Dedifferentiated amniotic fluid mesenchymal stem cell (primary cell): Measurements from ENCODE around the gene CNN1.
A peak's percentile ranks its signal among the peaks of the same experiment; 100 is the strongest.

Source experiments
- DNase-seq: peaks from one replicate; pipeline ENCODE4 v3.0.0-alpha.2; 2016; ENCODE audit errors: extremely low spot score

CNN1 gene

DNA sequence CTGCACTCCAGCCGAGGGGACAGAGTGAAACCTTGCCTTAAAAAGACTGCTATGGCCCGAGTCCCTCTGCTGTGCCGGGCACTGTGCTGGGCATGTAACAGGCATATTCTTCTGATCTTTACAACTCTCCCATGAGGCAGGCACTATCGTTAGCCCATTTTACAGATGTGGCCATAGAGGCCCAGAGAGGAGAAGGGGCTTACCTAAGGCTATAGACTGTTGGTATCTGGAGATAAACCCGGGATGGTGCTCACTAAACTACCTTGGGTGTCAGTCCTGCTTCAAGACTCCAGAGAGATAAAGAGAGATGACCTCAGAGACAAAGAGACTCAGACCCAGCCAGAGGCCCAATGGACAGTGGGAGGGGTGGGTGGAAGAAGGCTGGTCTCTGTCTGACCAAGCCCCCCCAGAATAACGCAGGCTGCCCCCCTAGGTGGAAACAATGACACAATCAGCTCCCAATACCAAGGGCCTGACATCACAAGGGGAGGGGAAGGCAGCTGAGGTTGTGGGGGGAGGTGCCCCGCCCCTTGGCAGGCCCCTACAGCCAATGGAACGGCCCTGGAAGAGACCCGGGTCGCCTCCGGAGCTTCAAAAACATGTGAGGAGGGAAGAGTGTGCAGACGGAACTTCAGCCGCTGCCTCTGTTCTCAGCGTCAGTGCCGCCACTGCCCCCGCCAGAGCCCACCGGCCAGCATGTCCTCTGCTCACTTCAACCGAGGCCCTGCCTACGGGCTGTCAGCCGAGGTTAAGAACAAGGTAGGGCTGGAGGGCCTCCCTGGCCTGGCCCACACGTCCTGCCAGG, at the start of gene CNN1:
TSS of gene CNN1 (plus strand) at position 620 of the 805 bp plus-strand sequence. CDS start at position 697, 77 bp downstream.
- no peak for DNase-seq

DNA sequence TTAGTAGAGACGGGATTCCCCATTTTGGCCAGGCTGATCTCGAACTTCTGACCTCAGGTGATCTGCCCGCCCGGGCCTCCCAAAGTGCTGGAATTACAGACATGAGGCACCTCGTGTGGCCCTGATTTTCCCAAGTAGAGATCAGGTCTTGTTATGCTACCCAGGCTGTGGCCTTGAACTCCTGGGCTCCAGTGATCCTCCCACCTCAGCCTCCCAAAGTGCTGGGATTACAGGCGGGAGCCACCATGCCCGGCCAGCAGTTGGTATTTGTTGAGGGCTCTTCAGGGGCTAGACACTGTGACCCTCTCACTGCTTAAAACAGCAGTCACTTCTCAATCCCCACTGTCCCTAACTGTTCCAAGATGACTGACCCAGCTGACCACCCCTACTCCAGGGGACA, 49.3 kb upstream of the CNN1 start:
- DNase-seq = no peak

- DNase-seq = no peak
Measured at GRCh38 chr19:11494634-11495285, 43.9 kb upstream of the CNN1 start.

DNA sequence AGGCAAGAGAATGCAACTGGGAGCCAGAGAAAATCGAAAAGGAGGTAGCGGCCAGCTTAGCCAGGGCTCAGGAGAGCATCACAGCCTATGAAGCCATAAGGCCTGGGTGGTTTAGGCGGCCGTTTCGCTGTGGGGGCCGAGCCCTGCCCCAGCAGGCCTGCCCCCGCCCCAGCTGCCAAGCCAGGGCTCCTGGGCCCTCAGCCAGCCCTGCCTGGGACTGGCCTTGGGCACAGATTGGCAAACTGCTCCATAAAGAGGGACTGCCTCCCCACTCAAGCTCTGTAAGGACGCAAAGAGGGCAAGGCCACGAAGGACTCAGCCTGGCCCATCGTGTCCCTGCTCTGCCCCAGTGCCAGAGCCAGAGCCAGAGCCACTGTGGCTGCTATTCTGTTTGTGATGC, 43.2 kb upstream of the CNN1 start:
- no peak for DNase-seq

DNA sequence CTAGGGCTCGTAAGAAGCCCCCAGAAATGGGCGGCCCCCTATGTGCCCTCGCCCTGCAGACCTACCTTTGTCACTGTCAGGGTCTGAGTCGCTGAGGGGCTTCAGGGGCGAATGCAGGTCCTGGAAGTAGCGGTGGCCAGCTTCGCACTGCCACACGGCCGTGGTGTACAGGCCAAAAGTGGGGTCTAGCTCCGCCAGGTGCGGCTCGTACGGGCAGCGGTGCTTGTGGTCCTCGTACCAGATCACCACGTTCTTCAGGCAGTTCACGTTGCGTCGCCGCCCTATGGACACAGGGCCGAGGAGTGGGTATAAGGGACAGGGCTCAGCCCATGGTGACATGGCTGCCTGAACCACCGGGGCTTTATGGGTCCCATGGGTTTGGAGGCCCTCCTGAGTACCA, 42.8 kb upstream of the CNN1 start:
- no peak for DNase-seq

GRCh38 chr19:11496391-11497163, 42.1 kb upstream of the CNN1 start:
- DNase-seq = peak; percentile 32

GRCh38 chr19:11499220-11499726, 39.4 kb upstream of the CNN1 start:
- DNase-seq = no peak

DNA sequence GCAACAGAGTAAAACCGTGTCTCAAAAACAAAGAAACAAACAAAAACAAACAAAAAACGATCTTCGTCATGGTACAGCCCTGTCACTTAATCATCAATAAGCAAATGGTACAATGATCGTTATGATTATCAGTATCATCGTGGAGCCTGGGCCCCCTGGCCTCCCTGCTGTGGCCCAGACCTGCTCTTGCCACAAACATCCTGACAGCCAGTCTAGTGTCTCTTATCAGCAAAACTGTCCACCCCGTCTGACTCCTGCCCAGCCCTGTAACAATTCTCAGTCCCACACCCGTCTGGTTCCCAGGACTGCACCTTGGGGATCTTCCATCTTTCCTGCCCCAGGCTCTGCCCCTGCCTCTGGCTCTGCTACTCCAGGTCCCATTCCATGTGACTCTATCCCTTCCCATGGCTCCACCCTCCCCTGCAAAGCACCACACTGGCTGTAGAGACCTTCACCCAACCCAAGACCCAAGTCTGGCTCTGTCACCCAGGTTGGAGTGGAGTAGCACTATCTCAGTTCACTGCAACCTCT, 38.7 kb upstream of the CNN1 start:
- DNase-seq = no peak

DNA sequence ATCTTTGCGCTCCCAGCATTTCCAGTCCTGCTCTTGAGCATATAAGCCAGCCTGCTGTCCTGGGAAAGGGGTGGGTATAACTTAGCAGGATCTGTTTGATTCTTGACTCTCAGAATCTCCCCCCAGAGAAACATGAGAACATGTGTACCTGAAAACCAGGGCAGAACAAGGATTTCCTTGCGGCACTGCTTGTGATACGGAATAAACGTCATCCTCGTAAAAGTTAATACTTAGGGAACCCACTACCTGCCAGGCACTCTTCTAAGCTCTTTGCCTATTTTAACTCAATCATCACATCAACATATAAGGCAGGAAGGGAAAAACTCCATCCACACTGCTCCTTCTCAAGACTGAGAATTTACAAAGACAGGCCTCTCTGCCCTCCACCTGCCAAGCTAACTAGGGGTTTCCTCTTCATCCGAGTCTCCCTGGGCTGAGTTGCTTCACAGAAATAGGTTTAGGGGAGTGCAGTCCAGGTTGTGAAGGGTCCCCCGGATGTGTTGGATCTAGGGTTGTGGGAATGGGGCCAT, 34.1 kb upstream of the CNN1 start:
- no peak for DNase-seq

GRCh38 chr19:11505032-11505503, 33.6 kb upstream of the CNN1 start:
- peak; percentile 90 for DNase-seq

DNA sequence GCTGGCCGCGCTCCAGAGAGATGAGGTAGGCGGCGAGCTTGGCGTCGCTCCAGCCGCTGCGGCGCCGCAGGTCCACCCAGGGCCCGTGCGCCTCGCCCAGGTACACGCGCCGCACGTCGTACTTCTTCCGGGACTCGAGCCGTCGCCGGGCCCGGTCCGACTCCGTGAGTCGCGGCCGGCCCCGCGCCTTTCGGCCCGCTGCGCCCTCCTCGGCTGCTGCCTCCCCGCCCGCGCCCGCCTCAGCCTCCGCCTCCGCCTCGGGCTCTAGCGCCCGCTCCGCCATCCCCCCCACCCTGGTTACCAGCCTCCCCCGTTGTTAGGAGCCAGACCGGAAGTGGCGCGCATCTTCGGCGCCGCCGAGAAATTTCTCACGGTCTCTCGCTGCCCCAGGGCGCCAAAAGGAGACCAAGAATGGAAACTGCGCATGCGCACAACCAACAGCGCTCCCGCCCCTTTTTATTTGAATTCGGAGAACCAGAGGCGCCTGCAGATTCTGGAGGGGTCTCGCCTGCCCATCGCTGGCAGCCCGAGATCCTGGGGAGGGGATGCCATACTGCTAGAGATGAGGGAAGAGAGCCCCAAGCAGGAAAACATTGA, 33.0 kb upstream of the CNN1 start, which contains the start of gene ZNF653:
TSS of gene ZNF653 (minus strand) at position 336 of the 597 bp plus-strand sequence. CDS start at position 283, 53 bp downstream.
- DNase-seq = peak; percentile 91

DNA sequence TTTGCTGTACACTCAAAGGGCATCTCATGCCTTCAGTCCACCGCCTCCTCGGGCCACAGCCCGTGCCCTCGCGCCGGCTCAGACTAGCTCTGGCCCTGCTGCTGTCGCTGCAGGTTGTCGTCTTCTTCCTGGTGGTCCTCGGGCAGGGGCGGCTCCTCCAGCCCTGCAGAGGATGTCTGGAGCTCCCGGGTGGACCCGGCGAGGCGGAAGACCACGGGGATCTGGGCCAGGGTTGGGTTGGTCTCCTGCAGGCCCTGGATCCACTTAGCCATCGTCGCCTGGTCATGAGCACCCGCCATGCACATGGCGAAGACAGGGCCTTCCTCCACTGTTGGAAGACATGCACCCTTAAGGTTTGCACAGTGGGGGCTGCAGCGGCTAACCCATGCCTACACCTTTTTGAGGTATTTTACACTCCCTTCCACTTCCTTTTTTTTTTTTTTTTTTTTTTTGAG, 32.5 kb upstream of the CNN1 start:
- DNase-seq = no peak

DNA sequence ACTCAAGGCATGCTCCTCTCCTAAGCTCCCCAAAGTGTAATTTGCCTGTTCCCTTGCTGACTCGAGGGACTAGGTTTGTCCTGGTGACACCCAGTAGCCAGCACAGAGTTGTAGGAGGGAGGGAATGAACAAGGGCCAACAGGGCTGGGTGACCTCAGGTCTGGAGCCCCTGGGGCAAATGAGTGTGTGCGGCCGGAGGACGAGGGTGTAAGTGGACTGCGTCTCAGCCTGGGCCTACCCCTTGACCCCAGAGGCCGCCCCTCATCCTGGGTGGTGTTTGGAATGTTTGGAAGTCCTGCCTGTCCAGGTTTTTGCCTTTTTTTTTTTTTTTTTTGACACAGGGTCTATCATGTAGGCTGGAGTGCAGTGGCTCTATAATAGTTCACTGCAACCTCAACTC, 31.7 kb upstream of the CNN1 start:
- DNase-seq = no peak

DNA sequence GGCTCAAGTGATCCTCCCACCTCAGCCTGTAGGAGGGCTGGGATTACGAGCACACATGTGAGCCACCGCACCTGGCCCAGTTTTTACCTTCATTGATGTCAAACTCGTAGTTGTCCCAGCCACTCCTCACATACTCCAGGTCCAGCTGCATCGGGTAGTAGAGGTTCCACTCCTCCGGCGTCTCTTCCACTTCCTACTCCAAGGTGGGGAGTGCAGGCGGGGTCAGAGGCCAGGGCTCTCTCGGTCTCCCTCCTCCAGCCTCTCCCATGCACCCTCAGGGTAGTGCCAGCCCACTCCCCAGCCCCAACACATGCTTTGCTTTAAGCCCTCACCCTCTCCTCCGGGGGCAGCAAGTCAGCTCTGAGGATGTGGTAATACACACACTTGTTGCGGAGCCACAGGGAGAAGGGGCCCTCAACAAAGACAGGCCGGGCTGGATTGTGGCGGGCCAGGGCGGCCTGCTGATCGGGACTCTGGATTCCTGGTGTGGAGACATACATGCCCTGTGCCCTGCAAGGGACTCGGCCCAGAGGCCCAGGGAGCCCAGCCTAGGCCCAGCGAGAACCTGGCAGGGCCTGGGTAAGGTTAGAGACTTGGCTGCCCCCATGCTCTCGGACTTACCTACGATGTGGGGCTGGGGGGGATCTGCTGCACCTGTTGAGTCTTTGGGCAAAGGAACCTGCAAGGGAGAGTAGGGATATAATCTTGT, 31.1 kb upstream of the CNN1 start:
- DNase-seq = no peak

- no peak for DNase-seq
Measured at GRCh38 chr19:11510444-11510843, 28.2 kb upstream of the CNN1 start.

GRCh38 chr19:11513946-11514345, 24.7 kb upstream of the CNN1 start:
- no peak for DNase-seq

GRCh38 chr19:11519138-11519537, 19.5 kb upstream of the CNN1 start:
- no peak for DNase-seq

GRCh38 chr19:11528551-11529341, 9.9 kb upstream of the CNN1 start, which contains the start of gene ECSIT:
Gene ECSIT (minus strand): TSS chr19:11529134. CDS start chr19:11519170, 9,964 bp downstream.
- peak; percentile 97 for DNase-seq

GRCh38 chr19:11530432-11530831, 8.2 kb upstream of the CNN1 start:
- no peak for DNase-seq
